WTC11 (cell line): ENCODE data around the gene ADAMTS10. TPM values are rescaled to one million over a fixed set of nuclear protein-coding genes. Genes with fewer than 3 reads are reported as not detected.

Experiments used
- ATAC-seq: fragments of 200-7000 bp; cut with Tn5 transposase; 2 replicates; pipeline ENCODE4 v1.10.0; 2021; ENCODE audit warnings: mild to moderate bottlenecking, moderate library complexity
- CTCF ChIA-PET: fragments of 300-600 bp; sonication (Branson Sonifier 250); formaldehyde crosslinking; loops from one replicate; lab custom pipeline; 2021; ENCODE audit warnings: antibody characterized with exemption; lab: Charles Lee
- POLR2A ChIA-PET: fragments of 350-600 bp; sonication (Branson Sonifier 250); formaldehyde crosslinking; loops from one replicate; lab custom pipeline; 2021; ENCODE audit warnings: antibody characterized with exemption; lab: Charles Lee
- DNase-seq: peaks from one replicate; pipeline ENCODE4 v3.0.0; 2021; ENCODE audit warnings: low spot score
- H3K27ac Mint-ChIP-seq: 2 replicates; pipeline ENCODE4 v1.8.0; 2021; ENCODE audit warnings: mixed read lengths
- H3K27me3 Mint-ChIP-seq: 2 replicates; pipeline ENCODE4 v1.8.0; 2021; ENCODE audit warnings: low read depth, mild to moderate bottlenecking, moderate library complexity, mixed read lengths
- H3K36me3 Mint-ChIP-seq: 2 replicates; pipeline ENCODE4 v1.8.0; 2021; ENCODE audit warnings: mixed read lengths
- H3K4me1 Mint-ChIP-seq: 2 replicates; pipeline ENCODE4 v1.8.0; 2022; ENCODE audit warnings: mixed read lengths
- H3K4me3 Mint-ChIP-seq: 2 replicates; pipeline ENCODE4 v1.8.0; 2021; ENCODE audit warnings: mild to moderate bottlenecking, moderate library complexity, mixed read lengths
- H3K9me3 Mint-ChIP-seq: 2 replicates; pipeline ENCODE4 v1.8.0; 2021; ENCODE audit warnings: mixed read lengths
- ARID4B ChIP-seq: sonication (generic); formaldehyde crosslinking; IDR thresholded peaks from 2 replicates; pipeline ENCODE4 v1.8.0; 2023; ENCODE audit warnings: missing genetic modification reagents, mild to moderate bottlenecking, borderline replicate concordance
- ATF2 ChIP-seq: sonication (generic); formaldehyde crosslinking; IDR thresholded peaks from 2 replicates; pipeline ENCODE4 v1.8.1; 2022; ENCODE audit warnings: low read depth, missing genetic modification reagents, borderline replicate concordance
- E2F5 ChIP-seq: sonication (generic); formaldehyde crosslinking; IDR thresholded peaks from 2 replicates; pipeline ENCODE4 v1.8.1; 2022; ENCODE audit warnings: mild to moderate bottlenecking, moderate library complexity, missing genetic modification reagents
- ETV6 ChIP-seq: sonication (generic); formaldehyde crosslinking; IDR thresholded peaks from 2 replicates; pipeline ENCODE4 v1.8.1; 2022; ENCODE audit warnings: mild to moderate bottlenecking, missing genetic modification reagents
- GABPB1 ChIP-seq: sonication (generic); formaldehyde crosslinking; IDR thresholded peaks from 2 replicates; pipeline ENCODE4 v1.8.1; 2023; ENCODE audit warnings: mild to moderate bottlenecking, missing genetic modification reagents
- NR2C2 ChIP-seq: sonication (generic); formaldehyde crosslinking; IDR thresholded peaks from 2 replicates; pipeline ENCODE4 v1.8.0; 2022; ENCODE audit warnings: mild to moderate bottlenecking, missing genetic modification reagents
- TEAD4 ChIP-seq: sonication (generic); formaldehyde crosslinking; IDR thresholded peaks from 2 replicates; pipeline ENCODE4 v1.8.0; 2022; ENCODE audit warnings: mild to moderate bottlenecking, missing genetic modification reagents
- USF2 ChIP-seq: sonication (generic); formaldehyde crosslinking; IDR thresholded peaks from 2 replicates; pipeline ENCODE4 v1.8.1; 2023; ENCODE audit warnings: mild to moderate bottlenecking, missing genetic modification reagents, moderate library complexity
- ZNF232 ChIP-seq: sonication (generic); formaldehyde crosslinking; IDR thresholded peaks from 2 replicates; pipeline ENCODE4 v1.8.0; 2022; ENCODE audit warnings: mild to moderate bottlenecking, missing genetic modification reagents
- ZNF263 ChIP-seq: sonication (generic); formaldehyde crosslinking; IDR thresholded peaks from 2 replicates; pipeline ENCODE4 v1.8.1; 2022; ENCODE audit warnings: low read depth, mild to moderate bottlenecking, moderate library complexity, missing genetic modification reagents
- ZNF396 ChIP-seq: fragments of 250-450 bp; sonication (Bioruptor Pico); IDR thresholded peaks from 2 replicates; pipeline ENCODE4 v1.8.0; 2021; ENCODE audit warnings: mild to moderate bottlenecking, moderate library complexity, borderline replicate concordance
- ZNF416 ChIP-seq: fragments of 250-450 bp; sonication (Bioruptor Pico); IDR thresholded peaks from 2 replicates; pipeline ENCODE4 v1.9.0; 2021; ENCODE audit warnings: mild to moderate bottlenecking, inconsistent platforms
- ZNF532 ChIP-seq: fragments of 250-450 bp; sonication (Bioruptor Pico); IDR thresholded peaks from 2 replicates; pipeline ENCODE4 v1.9.0; 2021; ENCODE audit warnings: mild to moderate bottlenecking, borderline replicate concordance
- total RNA-seq: library from RNA; stranded (reverse); gene quantifications from 3 replicates; pipeline ENCODE4 v1.2.3, GENCODE V29; 2021
- TF ChIP-seq, protein P1 (sequence below): fragments of 250-450 bp; sonication (Bioruptor Pico); IDR thresholded peaks from 2 replicates; pipeline ENCODE4 v1.9.0; 2021; ENCODE audit warnings: moderate library complexity, mild to moderate bottlenecking, inconsistent platforms, borderline replicate concordance
- TF ChIP-seq, protein P2 (sequence below): fragments of 250-450 bp; sonication (Bioruptor Pico); IDR thresholded peaks from 2 replicates; pipeline ENCODE4 v2.1.2; 2022; ENCODE audit warnings: mild to moderate bottlenecking, moderate library complexity
- TF ChIP-seq, protein P3 (sequence below): sonication (generic); formaldehyde crosslinking; IDR thresholded peaks from 2 replicates; pipeline ENCODE4 v1.8.0; 2022; ENCODE audit warnings: mild to moderate bottlenecking, missing genetic modification reagents

ADAMTS10 gene
- total RNA-seq, 1 experiment from 2014 or later: 16.0 TPM

GRCh38 chr19:8629996-8630683 is 19.6 kb upstream of the ADAMTS10 start, which contains the start of gene NFILZ:
Gene NFILZ (plus strand): TSS chr19:8630633. CDS start chr19:8676766, 46,133 bp downstream.
- Mint-ChIP-seq H3K4me1 (peaks cover 19% of the 10 kb centered on the region), H3K27me3 (no peaks in the 10 kb centered on the region), H3K27ac (no peak within 1 kb of the TSS), H3K9me3 (no peaks in the 10 kb centered on the region), H3K36me3 (no peaks in the 10 kb centered on the region), H3K4me3 (no peak within 1 kb of the TSS)
- TF ChIP-seq ZNF232 (CRISPR knock-in tag) (no peak), ZNF263 (CRISPR knock-in tag) (no peak)
- TF ChIP-seq, protein P1, sequence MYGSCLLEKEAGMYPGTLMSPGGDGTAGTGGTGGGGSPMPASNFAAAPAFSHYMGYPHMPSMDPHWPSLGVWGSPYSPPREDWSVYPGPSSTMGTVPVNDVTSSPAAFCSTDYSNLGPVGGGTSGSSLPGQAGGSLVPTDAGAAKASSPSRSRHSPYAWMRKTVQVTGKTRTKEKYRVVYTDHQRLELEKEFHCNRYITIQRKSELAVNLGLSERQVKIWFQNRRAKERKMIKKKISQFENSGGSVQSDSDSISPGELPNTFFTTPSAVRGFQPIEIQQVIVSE (CRISPR knock-in tag): no peak
- DNase-seq (no peak), ATAC-seq (no peak)
- ChIA-PET CTCF (interaction anchor here (1.1 to 2.2 kb wide), 5 partner anchors 12 to 64 kb away, joined by 3 to 11 read pairs (median 4); no protein-coding TSS in a partner anchor), POLR2A (no interaction called here)

GRCh38 chr19:8629184-8629583 is 18.7 kb upstream of the ADAMTS10 start:
- no peak for DNase-seq
- Mint-ChIP-seq H3K4me3 (no peak overlapping the region), H3K27ac (no peak overlapping the region), H3K36me3 (no peaks in the 10 kb centered on the region), H3K9me3 (no peaks in the 10 kb centered on the region), H3K4me1 (peaks cover 19% of the 10 kb centered on the region), H3K27me3 (no peaks in the 10 kb centered on the region)
- CTCF ChIA-PET: no interaction called here
- POLR2A ChIA-PET: no interaction called here
- no peak for ATAC-seq
- no peak for TF ChIP-seq GABPB1 (CRISPR knock-in tag)
- no peak for TF ChIP-seq ZNF396
- no peak for TF ChIP-seq ARID4B
- TF ChIP-seq ZNF416: no peak
- no peak for TF ChIP-seq ZNF532
- TF ChIP-seq USF2 (CRISPR knock-in tag): no peak
- TF ChIP-seq ETV6 (CRISPR knock-in tag): no peak
- TF ChIP-seq NR2C2 (CRISPR knock-in tag): no peak
- TF ChIP-seq, protein P2, sequence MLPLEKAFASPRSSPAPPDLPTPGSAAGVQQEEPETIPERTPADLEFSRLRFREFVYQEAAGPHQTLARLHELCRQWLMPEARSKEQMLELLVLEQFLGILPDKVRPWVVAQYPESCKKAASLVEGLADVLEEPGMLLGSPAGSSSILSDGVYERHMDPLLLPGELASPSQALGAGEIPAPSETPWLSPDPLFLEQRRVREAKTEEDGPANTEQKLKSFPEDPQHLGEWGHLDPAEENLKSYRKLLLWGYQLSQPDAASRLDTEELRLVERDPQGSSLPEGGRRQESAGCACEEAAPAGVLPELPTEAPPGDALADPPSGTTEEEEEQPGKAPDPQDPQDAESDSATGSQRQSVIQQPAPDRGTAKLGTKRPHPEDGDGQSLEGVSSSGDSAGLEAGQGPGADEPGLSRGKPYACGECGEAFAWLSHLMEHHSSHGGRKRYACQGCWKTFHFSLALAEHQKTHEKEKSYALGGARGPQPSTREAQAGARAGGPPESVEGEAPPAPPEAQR (CRISPR knock-in tag): no peak
- no peak for TF ChIP-seq E2F5
- TF ChIP-seq, protein P3, sequence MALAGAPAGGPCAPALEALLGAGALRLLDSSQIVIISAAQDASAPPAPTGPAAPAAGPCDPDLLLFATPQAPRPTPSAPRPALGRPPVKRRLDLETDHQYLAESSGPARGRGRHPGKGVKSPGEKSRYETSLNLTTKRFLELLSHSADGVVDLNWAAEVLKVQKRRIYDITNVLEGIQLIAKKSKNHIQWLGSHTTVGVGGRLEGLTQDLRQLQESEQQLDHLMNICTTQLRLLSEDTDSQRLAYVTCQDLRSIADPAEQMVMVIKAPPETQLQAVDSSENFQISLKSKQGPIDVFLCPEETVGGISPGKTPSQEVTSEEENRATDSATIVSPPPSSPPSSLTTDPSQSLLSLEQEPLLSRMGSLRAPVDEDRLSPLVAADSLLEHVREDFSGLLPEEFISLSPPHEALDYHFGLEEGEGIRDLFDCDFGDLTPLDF (CRISPR knock-in tag): no peak
- TF ChIP-seq TEAD4: no peak
- TF ChIP-seq ATF2 (CRISPR knock-in tag): no peak
